Tibial nerve (tissue), 4 donors: ENCODE results near the gene EPM2A.

ENCODE experiments used
- EP300 ChIP-seq, 2 donors: sonication (generic); formaldehyde crosslinking; IDR thresholded peaks; one replicate each; pipeline ENCODE4 v1.6.1; 2017; ENCODE audit warnings: antibody characterized with exemption in 2 of 2, mild to moderate bottlenecking in 1 of 2
- POLR2A ChIP-seq, 2 donors: fragments of 450-650 bp; IDR thresholded peaks; one replicate each; pipeline ENCODE4 v1.6.1; 2017; ENCODE audit warnings: antibody characterized with exemption in 2 of 2, mild to moderate bottlenecking in 2 of 2, moderate library complexity in 2 of 2
- TF ChIP-seq, protein P1 (sequence below), 5 experiments: fragments of 200-600 bp in 3 of 5; fragments of 450-650 bp in 2 of 5; sonication (generic) in 3 of 5; IDR thresholded peaks; one replicate each; pipeline ENCODE4 v1.5.1; 2016 to 2019; ENCODE audit warnings: antibody characterized with exemption in 5 of 5, mild to moderate bottlenecking in 3 of 5, moderate library complexity in 2 of 5

DNA sequence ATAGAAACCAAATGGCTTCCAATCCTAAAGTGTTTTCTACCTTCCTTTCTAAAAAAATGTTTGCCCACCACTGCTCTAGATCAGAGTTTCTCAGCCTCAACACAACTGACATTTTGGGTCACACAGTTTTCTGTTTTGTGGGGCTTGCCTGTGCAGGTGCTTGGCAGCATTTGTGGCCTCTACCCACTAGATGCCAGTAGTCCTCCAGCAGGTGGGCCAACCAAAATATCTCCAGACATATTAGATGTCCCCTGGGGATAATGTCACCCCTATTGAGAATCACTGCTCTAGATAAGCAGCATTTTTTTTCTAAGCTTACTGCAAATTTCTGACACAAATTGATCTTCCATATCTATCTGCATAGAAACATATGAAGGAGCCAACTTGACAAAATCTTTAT, 26.3 kb upstream of the EPM2A start:
- TF ChIP-seq, protein P1, sequence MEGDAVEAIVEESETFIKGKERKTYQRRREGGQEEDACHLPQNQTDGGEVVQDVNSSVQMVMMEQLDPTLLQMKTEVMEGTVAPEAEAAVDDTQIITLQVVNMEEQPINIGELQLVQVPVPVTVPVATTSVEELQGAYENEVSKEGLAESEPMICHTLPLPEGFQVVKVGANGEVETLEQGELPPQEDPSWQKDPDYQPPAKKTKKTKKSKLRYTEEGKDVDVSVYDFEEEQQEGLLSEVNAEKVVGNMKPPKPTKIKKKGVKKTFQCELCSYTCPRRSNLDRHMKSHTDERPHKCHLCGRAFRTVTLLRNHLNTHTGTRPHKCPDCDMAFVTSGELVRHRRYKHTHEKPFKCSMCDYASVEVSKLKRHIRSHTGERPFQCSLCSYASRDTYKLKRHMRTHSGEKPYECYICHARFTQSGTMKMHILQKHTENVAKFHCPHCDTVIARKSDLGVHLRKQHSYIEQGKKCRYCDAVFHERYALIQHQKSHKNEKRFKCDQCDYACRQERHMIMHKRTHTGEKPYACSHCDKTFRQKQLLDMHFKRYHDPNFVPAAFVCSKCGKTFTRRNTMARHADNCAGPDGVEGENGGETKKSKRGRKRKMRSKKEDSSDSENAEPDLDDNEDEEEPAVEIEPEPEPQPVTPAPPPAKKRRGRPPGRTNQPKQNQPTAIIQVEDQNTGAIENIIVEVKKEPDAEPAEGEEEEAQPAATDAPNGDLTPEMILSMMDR (IDR thresholded peaks at IDR 0.05), result no peak
- TF ChIP-seq POLR2A (IDR thresholded peaks at IDR 0.05) (no peak), EP300 (IDR thresholded peaks at IDR 0.05) (no peak)
